Spleen (tissue), 7 donors: ENCODE measurements around the gene SLC25A13.

Experiments used
- CTCF ChIP-seq, 11 experiments: fragments of 200-600 bp in 7 of 11; fragments of 450-650 bp in 4 of 11; sonication (generic) in 4 of 11; IDR thresholded peaks in 8 of 11; conservative IDR thresholded peaks in 3 of 11; 1 replicate in 7 of 11; 2 replicates in 4 of 11; pipeline versions ENCODE4 v1.4.0 to v1.8.0; 2016 to 2021; ENCODE audit warnings: antibody characterized with exemption in 11 of 11, inconsistent platforms in 4 of 11, mild to moderate bottlenecking in 1 of 11
- POLR2AphosphoS5 ChIP-seq, 3 donors: sonication (generic); formaldehyde crosslinking; IDR thresholded peaks; one replicate each; pipeline ENCODE4 v1.5.1; 2017; ENCODE audit warnings: antibody characterized with exemption in 3 of 3
- donor health status: DM: no; HTN: no; CAD: no; lungs with moderate emphysema.
- donor health status: DM: no; HTN: no; CAD: no.
- donor health status: DM: no; HTN: no; CAD: no.

- no peak for TF ChIP-seq POLR2AphosphoS5 (IDR thresholded peaks at IDR 0.05)
- TF ChIP-seq CTCF (IDR thresholded peaks at IDR 0.05 in 8 of 11, conservative IDR thresholded peaks at IDR 0.05 in 3 of 11) = no peak
These were observed 186.7 kb downstream of the SLC25A13 start for GRCh38 chr7:96135241-96135640.
